NCI-H345 treated with DMSO at 0.1 percent for 48 hours (cell line): Measurements from ENCODE around the gene JADE3.

Experiments
- DNase-seq: peaks from one replicate; lab custom pipeline; 2025; ENCODE audit not compliant: unreplicated experiment; lab: John Stamatoyannopoulos, UW

Gene JADE3

GRCh38 chrX:46992070-46992469 lies 79.8 kb downstream of the JADE3 start:
- no peak for DNase-seq

GRCh38 chrX:46994096-46994495 lies 81.9 kb downstream of the JADE3 start:
- DNase-seq, result no peak

- DNase-seq, result no peak
Observed at GRCh38 chrX:47012131-47012530, 99.9 kb downstream of the JADE3 start.

- DNase-seq, result no peak
Observed at GRCh38 chrX:47026198-47026597, 114.0 kb downstream of the JADE3 start.

GRCh38 chrX:47030339-47030738 lies 118.1 kb downstream of the JADE3 start:
- DNase-seq, result peak; percentile 26

GRCh38 chrX:47047989-47048388 lies 135.8 kb downstream of the JADE3 start:
- no peak for DNase-seq

GRCh38 chrX:47059142-47059874 lies 147.1 kb downstream of the JADE3 start:
- no peak for DNase-seq

GRCh38 chrX:47060708-47061107 lies 148.5 kb downstream of the JADE3 start:
- DNase-seq, result no peak

- DNase-seq, result no peak
Observed at GRCh38 chrX:47061238-47061919, 149.2 kb downstream of the JADE3 start.

GRCh38 chrX:47063179-47063578 lies 151.0 kb downstream of the JADE3 start:
- DNase-seq, result no peak

GRCh38 chrX:47068214-47068613 lies 156.0 kb downstream of the JADE3 start:
- no peak for DNase-seq

- DNase-seq, result no peak
Observed at GRCh38 chrX:47068720-47069119, 156.5 kb downstream of the JADE3 start.

GRCh38 chrX:47078129-47079043 lies 166.2 kb downstream of the JADE3 start, which contains the start of gene RGN:
Gene RGN (plus strand): TSS chrX:47078443. CDS start chrX:47081145, 2,702 bp downstream.
- DNase-seq, result no peak

GRCh38 chrX:47080215-47080914 lies 168.1 kb downstream of the JADE3 start:
- DNase-seq, result no peak

- no peak for DNase-seq
Observed at GRCh38 chrX:47080915-47081236, 168.7 kb downstream of the JADE3 start.

- DNase-seq, result peak; percentile 6
Observed at GRCh38 chrX:47091149-47091775, 179.0 kb downstream of the JADE3 start.

GRCh38 chrX:47093248-47093647 lies 181.0 kb downstream of the JADE3 start:
- peak; percentile 24 for DNase-seq

GRCh38 chrX:47093860-47094259 lies 181.6 kb downstream of the JADE3 start:
- no peak for DNase-seq

- no peak for DNase-seq
Observed at GRCh38 chrX:47097018-47097417, 184.8 kb downstream of the JADE3 start.

GRCh38 chrX:47098338-47099094 lies 186.3 kb downstream of the JADE3 start:
- no peak for DNase-seq
